Measurements from ENCODE around the gene REST. TPM values are rescaled to one million over a fixed set of nuclear protein-coding genes. Genes with fewer than 3 reads are reported as not detected.
A peak's percentile ranks its signal among the peaks of the same experiment; 100 is the strongest.

REST gene
- polyA plus RNA-seq, 10 donors: 20.9 to 30.6 (median 24.7) TPM

DNA sequence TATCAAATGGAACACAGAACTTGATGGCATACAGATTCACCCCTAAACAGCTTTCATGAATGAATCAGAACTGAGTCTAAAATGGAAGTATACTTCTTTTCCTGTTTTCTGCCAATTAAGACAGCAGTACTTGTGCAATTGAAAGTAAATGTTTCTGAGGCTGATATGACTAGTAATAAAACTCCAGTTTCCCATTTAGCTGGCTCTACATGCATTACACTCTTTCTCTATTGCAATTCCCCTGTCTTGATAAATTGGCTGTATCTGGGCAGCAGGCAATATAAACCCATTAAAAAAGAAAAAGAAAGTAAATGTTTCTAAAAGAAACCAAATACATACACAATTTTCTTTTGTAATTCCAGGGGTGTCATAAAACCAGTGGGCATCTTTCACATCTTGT, 65.1 kb downstream of the REST start:
- no peak for DNase-seq

GRCh38 chr4:56973336-56973735, 65.6 kb downstream of the REST start:
- no peak for DNase-seq

GRCh38 chr4:56976283-56976836, 68.7 kb downstream of the REST start:
- DNase-seq: peak in 1 of 3 donors; percentile 64

DNA sequence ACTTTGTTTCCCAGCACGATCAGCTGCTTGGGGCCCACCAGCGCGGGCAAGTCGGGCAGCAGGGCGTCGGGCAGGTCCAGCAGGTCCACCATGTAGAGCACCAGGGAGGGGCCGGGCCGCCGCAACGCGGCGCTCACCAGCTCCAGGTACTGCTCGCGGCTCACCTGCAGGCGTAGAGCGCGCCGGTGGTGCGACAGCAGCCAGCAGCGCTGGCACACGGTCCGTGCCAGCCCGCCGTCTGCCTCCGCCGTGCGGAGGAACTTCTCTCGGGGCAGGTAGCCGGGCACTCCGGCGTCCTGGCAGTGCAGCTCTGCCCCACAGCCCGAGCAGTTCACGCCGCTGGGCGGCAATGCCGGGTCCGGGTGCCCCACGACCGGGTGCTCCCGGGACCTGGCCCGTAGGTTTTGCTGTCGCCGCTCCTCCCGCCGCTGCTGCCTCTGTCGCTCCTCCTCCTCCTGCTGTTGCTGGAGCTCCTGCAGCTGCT, 69.2 kb downstream of the REST start:
- DNase-seq: no peak

DNA sequence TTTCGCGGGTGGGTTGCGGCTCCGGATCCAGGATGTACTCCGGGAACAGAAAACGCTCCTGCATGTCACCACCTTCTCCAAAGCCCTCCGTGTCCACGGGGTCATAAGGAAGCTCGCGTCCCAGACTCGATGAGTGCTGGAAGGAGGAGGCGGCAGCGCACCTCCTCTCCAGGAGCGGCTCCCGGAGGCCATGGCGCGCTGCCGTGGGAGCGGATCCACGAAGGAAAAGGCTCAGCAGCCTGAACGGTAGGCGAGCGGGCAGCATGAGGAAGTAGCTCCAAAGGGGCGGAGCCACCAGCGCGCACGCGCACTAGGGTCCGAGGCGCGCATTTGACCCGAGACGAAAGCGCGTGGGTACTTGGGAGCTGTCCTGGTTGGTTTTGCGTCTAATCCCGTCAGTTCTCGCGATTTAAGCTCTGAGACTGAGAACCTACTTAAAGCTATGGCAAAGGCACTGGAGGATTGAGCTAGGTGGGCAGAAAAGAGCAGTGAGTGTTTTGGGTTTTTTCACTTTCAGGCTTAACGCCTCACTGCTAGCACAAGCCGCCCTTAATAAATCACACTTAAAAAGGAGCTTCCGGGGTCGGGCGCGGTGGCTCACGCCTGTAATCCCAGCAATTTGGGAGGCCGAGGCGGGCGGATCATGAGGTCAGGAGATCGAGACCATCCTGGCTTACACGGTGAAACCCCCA, 69.8 kb downstream of the REST start, which contains the start of gene NOA1:
Gene NOA1 (minus strand): TSS at position 286 of the 692 bp plus-strand sequence. CDS start 21 bp downstream, at position 265.
- peak; percentile 99 to 100 (median 99) for DNase-seq

DNA sequence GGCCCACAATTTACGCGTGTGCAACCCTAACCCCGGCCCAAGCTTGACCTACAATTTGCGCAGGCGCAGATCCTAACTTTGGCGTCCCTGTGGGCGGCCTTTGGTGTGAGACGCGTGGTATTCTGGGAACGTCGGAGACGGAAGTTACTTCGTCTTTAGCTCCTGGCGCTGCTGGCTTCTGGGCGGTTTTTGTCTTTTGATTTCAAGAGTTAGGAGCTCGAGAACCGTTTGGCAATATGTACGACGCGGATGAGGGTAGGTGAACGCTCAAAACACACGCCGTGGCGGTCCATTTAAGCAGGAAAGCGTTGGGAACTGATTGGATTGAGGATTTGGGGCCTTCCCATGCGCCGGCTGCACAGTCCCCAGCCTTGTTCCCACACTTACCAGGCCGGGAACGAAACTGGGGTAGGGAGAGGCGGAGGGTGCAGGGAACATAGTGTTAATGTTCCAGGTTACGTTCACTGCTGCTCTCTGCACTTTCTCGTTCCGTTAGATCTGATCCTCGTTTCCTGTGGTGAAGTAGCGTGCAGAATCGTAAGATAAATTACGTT, 71.1 kb downstream of the REST start, which contains the start of gene POLR2B:
Gene POLR2B (plus strand): TSS at position 147 of the 554 bp plus-strand sequence. CDS start 90 bp downstream, at position 237.
- DNase-seq: peak; percentile 94 to 97 (median 94)

- DNase-seq: peak in 1 of 3 donors; percentile 36
Observed at GRCh38 chr4:56979421-56980072, 71.8 kb downstream of the REST start.

GRCh38 chr4:56981795-56982201, 74.1 kb downstream of the REST start:
- no peak for DNase-seq

DNA sequence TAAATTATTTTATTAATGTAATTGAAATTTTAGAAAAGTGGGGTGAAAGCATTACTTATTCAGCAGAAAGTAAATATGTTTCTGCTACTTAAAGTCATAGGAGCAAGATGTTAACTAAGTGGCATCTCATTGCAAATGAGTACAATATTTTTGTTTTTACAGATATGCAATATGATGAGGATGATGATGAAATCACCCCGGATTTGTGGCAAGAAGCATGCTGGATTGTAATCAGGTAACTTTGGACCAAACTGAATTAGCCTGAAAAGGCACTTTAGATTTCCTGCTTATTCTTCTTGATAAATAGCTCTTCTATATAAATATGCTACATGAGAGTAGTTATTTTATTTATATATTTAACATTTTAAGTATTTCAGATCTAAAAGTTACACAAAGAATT, 78.5 kb downstream of the REST start:
- DNase-seq: no peak

GRCh38 chr4:56986952-56987351, 79.3 kb downstream of the REST start:
- no peak for DNase-seq

DNA sequence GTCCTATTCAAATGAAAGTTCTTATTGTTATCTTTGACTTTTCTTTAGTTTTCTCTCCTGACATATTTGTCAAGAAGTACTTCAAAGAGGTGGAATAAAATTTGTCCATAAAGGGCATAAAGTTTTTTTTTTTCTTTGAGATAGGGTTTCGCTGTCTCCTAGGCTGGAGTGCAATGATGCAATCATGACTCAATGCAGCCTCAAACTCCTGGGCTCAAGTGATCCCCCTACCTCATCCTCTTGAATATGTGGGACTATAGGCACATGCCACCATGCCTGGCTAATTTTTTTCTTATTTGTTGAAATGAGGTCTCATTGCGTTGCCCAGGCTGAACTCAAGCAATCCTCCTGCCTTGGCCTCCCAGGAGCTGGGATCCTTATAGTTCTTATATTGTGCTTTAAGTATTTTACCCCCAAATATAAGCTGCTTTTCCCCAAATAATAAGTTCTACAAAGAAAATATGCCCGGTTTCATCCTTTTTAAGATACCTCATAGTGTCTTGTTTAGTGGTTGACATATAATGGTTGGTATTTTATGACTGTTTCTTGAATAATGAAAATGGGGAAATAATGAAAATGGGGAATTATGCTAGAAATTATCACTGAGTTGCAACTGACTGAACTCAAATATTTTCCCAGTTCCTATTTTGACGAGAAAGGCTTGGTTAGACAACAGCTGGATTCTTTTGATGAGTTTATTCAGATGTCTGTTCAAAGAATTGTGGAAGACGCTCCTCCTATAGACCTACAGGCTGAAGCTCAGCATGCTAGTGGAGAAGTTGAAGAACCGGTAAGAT, 82.6 kb downstream of the REST start:
- DNase-seq: no peak

DNA sequence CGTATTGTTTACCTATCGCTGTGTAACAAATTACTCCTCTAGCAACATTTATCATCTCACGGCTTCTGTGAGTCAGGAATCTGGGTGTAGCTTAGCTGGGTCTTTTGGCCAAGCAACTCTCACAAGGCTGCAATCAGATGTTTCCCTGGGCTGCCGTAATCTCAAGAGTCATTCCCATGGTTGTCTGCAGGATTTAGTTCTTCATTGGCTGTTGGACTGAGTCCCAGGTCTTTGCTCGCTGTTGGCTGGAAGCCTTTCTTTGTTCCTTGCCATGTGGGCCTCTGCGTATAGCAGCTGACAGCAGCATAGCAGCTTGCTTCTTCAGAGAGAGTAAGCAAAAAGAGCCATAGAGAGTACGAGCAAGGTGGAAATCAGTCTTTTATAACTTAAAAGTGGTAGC, 87.8 kb downstream of the REST start:
- DNase-seq: peak; percentile 71 to 89 (median 80)

- no peak for DNase-seq
Observed at GRCh38 chr4:56999751-57000150, 92.1 kb downstream of the REST start.

DNA sequence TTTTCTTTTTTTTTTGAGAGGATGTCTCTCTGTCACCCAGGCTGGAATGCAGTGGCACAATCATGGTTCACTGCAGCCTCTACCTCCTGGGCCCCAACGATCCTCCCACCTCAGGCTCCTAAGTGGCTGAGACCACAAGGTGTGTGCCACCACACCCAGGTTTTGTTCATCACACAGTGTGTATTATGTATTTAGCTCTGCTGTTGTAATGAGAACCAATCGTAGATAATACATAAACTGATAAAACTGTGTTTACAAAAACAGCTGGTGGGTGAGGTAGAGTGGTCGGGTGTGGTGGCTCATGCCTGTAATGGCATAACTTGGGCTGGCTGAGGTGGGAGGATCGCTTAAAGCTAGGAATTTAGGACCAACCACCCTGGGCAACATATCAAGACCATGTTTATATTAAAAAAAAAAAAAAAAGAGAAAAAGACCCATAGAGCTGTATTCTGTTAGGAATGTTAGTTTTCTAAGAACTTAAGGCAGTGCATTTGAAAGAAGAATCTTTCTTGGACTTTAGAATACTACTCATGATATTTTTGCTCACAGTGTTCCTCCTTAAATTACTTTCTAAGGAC, 105.9 kb downstream of the REST start:
- DNase-seq: no peak

Other genes starting within 250 kb of the REST start
- 10 to 100 TPM; 11.0 to 47.7 (median 32.5) TPM for gene HOPX, start 226.6 kb upstream of the REST start, polyA plus RNA-seq (ENCODE audit: insufficient read length in 10 of 10)
- gene SPINK2, start 86.2 kb upstream of the REST start, polyA plus RNA-seq (ENCODE audit: insufficient read length in 10 of 10): under 1 TPM in 2 of 10 donors, not detected in 8; 0.24 to 0.32 TPM
- gene NOA1, start 69.7 kb downstream of the REST start, polyA plus RNA-seq (ENCODE audit: insufficient read length in 10 of 10): 10 to 100 TPM; 15.1 to 19.6 (median 17.7) TPM
- gene POLR2B, start 71.0 kb downstream of the REST start, polyA plus RNA-seq (ENCODE audit: insufficient read length in 10 of 10): 10 to 100 TPM; 63.5 to 90.7 (median 78.9) TPM
- 100 to 1,000 TPM; 110 to 173 (median 127) TPM for gene IGFBP7, start 202.5 kb downstream of the REST start, polyA plus RNA-seq (ENCODE audit: insufficient read length in 10 of 10)